GM21381 (cell line): ENCODE measurements around the gene FBXL13.
"Not testable (repeated sequence)": the region's sequence is repeated elsewhere in the genome, so short reads cannot be mapped to it uniquely, and the experiment has no call there.

Experiments used
- ATAC-seq: cut with Tn5 transposase; IDR thresholded peaks from one replicate; pipeline ENCODE4 v1.9.1; 2021; ENCODE audit warnings: mild to moderate bottlenecking, moderate library complexity; ENCODE audit not compliant: unreplicated experiment

FBXL13 gene

GRCh38 chr7:102829075-102829474 lies 245.5 kb downstream of the FBXL13 start:
- no peak for ATAC-seq

- no peak for ATAC-seq
These were observed 246.3 kb downstream of the FBXL13 start for GRCh38 chr7:102828286-102828685.

- no peak for ATAC-seq
These were observed 251.0 kb downstream of the FBXL13 start for GRCh38 chr7:102823390-102824119.

- no peak for ATAC-seq
These were observed 252.4 kb downstream of the FBXL13 start for GRCh38 chr7:102821994-102822747.

- no peak for ATAC-seq
These were observed 255.4 kb downstream of the FBXL13 start for GRCh38 chr7:102819151-102819550.

- ATAC-seq, result no peak
These were observed 256.7 kb downstream of the FBXL13 start for GRCh38 chr7:102817616-102818573.

- no peak for ATAC-seq
These were observed 260.5 kb downstream of the FBXL13 start for GRCh38 chr7:102814025-102814471.

- ATAC-seq, result no peak
These were observed 261.2 kb downstream of the FBXL13 start for GRCh38 chr7:102813191-102814024.

GRCh38 chr7:102811942-102812678 lies 262.5 kb downstream of the FBXL13 start:
- no peak for ATAC-seq

GRCh38 chr7:102810916-102811315 lies 263.7 kb downstream of the FBXL13 start:
- ATAC-seq, result no peak

- ATAC-seq, result no peak
These were observed 268.0 kb downstream of the FBXL13 start for GRCh38 chr7:102806613-102807012.

GRCh38 chr7:102795987-102796595 lies 278.5 kb downstream of the FBXL13 start:
- not testable (repeated sequence) for ATAC-seq

- ATAC-seq, result not testable (repeated sequence)
These were observed 280.0 kb downstream of the FBXL13 start for GRCh38 chr7:102794567-102794966.

- not testable (repeated sequence) for ATAC-seq
These were observed 282.8 kb downstream of the FBXL13 start for GRCh38 chr7:102791831-102792230.

GRCh38 chr7:102791367-102791766 lies 283.2 kb downstream of the FBXL13 start:
- ATAC-seq, result not testable (repeated sequence)

GRCh38 chr7:102790364-102791100 lies 284.1 kb downstream of the FBXL13 start:
- ATAC-seq, result not testable (repeated sequence)

GRCh38 chr7:102788770-102789169 lies 285.8 kb downstream of the FBXL13 start:
- not testable (repeated sequence) for ATAC-seq

- ATAC-seq, result not testable (repeated sequence)
These were observed 293.7 kb downstream of the FBXL13 start for GRCh38 chr7:102780926-102781325.
